Activated naive CD4-positive, alpha-beta T cell treated with anti-CD3 and anti-CD28 coated beads, Interleukin-2, amount 50 U/mL, for 24 hours (primary cell): ENCODE results near the gene ELMOD3.
A peak's percentile ranks its signal among the peaks of the same experiment; 100 is the strongest.
"Not testable (repeated sequence)": the region's sequence is repeated elsewhere in the genome, so short reads cannot be mapped to it uniquely, and the experiment has no call there.

Experiments
- H3K27ac Mint-ChIP-seq: one replicate; pipeline ENCODE4 v1.8.0; 2021; ENCODE audit warnings: mild to moderate bottlenecking, mixed read lengths
- H3K27me3 Mint-ChIP-seq: one replicate; pipeline ENCODE4 v1.8.0; 2021; ENCODE audit warnings: mixed read lengths
- H3K36me3 Mint-ChIP-seq: one replicate; pipeline ENCODE4 v1.8.0; 2021; ENCODE audit warnings: mixed read lengths
- H3K4me1 Mint-ChIP-seq: one replicate; pipeline ENCODE4 v1.8.0; 2021; ENCODE audit warnings: mixed read lengths
- H3K4me3 Mint-ChIP-seq: one replicate; pipeline ENCODE4 v1.8.0; 2021; ENCODE audit warnings: mild to moderate bottlenecking, mixed read lengths
- H3K9me3 Mint-ChIP-seq: one replicate; pipeline ENCODE4 v1.8.0; 2021; ENCODE audit warnings: mixed read lengths

ELMOD3 gene

GRCh38 chr2:85383151-85383550 lies 28.6 kb downstream of the ELMOD3 start:
- not testable (repeated sequence) for H3K4me3 Mint-ChIP-seq, H3K27ac Mint-ChIP-seq, H3K9me3 Mint-ChIP-seq, H3K27me3 Mint-ChIP-seq, H3K4me1 Mint-ChIP-seq
- peaks cover 15% of the 10 kb centered on the region for H3K36me3 Mint-ChIP-seq

- H3K27ac Mint-ChIP-seq: peak overlapping the region; percentile 37
- H3K4me1 Mint-ChIP-seq: no peaks in the 10 kb centered on the region
- no peaks in the 10 kb centered on the region for H3K9me3 Mint-ChIP-seq
- H3K27me3 Mint-ChIP-seq: no peaks in the 10 kb centered on the region
- no peak overlapping the region for H3K4me3 Mint-ChIP-seq
- peaks cover 9% of the 10 kb centered on the region for H3K36me3 Mint-ChIP-seq
Observed at GRCh38 chr2:85383850-85384249, 29.3 kb downstream of the ELMOD3 start.

- Mint-ChIP-seq H3K36me3 (no peaks in the 10 kb centered on the region), H3K27me3 (no peaks in the 10 kb centered on the region), H3K4me1 (no peaks in the 10 kb centered on the region), H3K4me3 (no peak overlapping the region), H3K27ac (no peak overlapping the region), H3K9me3 (no peaks in the 10 kb centered on the region)
Observed at GRCh38 chr2:85385746-85386145, 31.2 kb downstream of the ELMOD3 start.

- Mint-ChIP-seq H3K27me3 (no peaks in the 10 kb centered on the region), H3K9me3 (no peaks in the 10 kb centered on the region), H3K36me3 (no peaks in the 10 kb centered on the region), H3K4me1 (peaks cover 15% of the 10 kb centered on the region), H3K27ac (no peak overlapping the region), H3K4me3 (no peak overlapping the region)
Observed at GRCh38 chr2:85387754-85388153, 33.2 kb downstream of the ELMOD3 start.

- no peaks in the 10 kb centered on the region for H3K36me3 Mint-ChIP-seq
Observed at GRCh38 chr2:85388878-85389538, 34.4 kb downstream of the ELMOD3 start.

GRCh38 chr2:85390941-85391669 lies 36.5 kb downstream of the ELMOD3 start:
- H3K9me3 Mint-ChIP-seq: no peaks in the 10 kb centered on the region
- no peak overlapping the region for H3K27ac Mint-ChIP-seq
- no peaks in the 10 kb centered on the region for H3K36me3 Mint-ChIP-seq
- peaks cover 15% of the 10 kb centered on the region for H3K4me1 Mint-ChIP-seq
- H3K27me3 Mint-ChIP-seq: no peaks in the 10 kb centered on the region
- no peak overlapping the region for H3K4me3 Mint-ChIP-seq

More at GRCh38 chr2:85388878-85389538, 34.4 kb downstream of the ELMOD3 start:
- Mint-ChIP-seq H3K4me3 (no peak overlapping the region), H3K27me3 (no peaks in the 10 kb centered on the region), H3K27ac (no peak overlapping the region), H3K9me3 (no peaks in the 10 kb centered on the region), H3K4me1 (peaks cover 15% of the 10 kb centered on the region)

- Mint-ChIP-seq H3K27me3 (no peaks in the 10 kb centered on the region), H3K9me3 (no peaks in the 10 kb centered on the region), H3K4me3 (no peak overlapping the region), H3K36me3 (no peaks in the 10 kb centered on the region), H3K27ac (no peak overlapping the region), H3K4me1 (peaks cover 15% of the 10 kb centered on the region)
Observed at GRCh38 chr2:85393836-85394235, 39.3 kb downstream of the ELMOD3 start.

GRCh38 chr2:85394261-85394681 lies 39.7 kb downstream of the ELMOD3 start:
- Mint-ChIP-seq H3K36me3 (no peaks in the 10 kb centered on the region), H3K27ac (no peak overlapping the region)

GRCh38 chr2:85394976-85395375 lies 40.4 kb downstream of the ELMOD3 start:
- Mint-ChIP-seq H3K4me1 (peaks cover 15% of the 10 kb centered on the region), H3K27ac (no peak overlapping the region), H3K27me3 (no peaks in the 10 kb centered on the region), H3K4me3 (no peak overlapping the region), H3K9me3 (no peaks in the 10 kb centered on the region), H3K36me3 (no peaks in the 10 kb centered on the region)

More at GRCh38 chr2:85394261-85394681, 39.7 kb downstream of the ELMOD3 start:
- H3K27me3 Mint-ChIP-seq: no peaks in the 10 kb centered on the region
- H3K4me1 Mint-ChIP-seq: peaks cover 15% of the 10 kb centered on the region
- H3K9me3 Mint-ChIP-seq: no peaks in the 10 kb centered on the region
- H3K4me3 Mint-ChIP-seq: no peak overlapping the region

- H3K36me3 Mint-ChIP-seq: no peaks in the 10 kb centered on the region
- H3K27ac Mint-ChIP-seq: no peak overlapping the region
- H3K4me1 Mint-ChIP-seq: peaks cover 15% of the 10 kb centered on the region
Observed at GRCh38 chr2:85395912-85396475, 41.4 kb downstream of the ELMOD3 start.

GRCh38 chr2:85396531-85397470 lies 42.2 kb downstream of the ELMOD3 start:
- peaks cover 8% of the 10 kb centered on the region for H3K4me1 Mint-ChIP-seq
- H3K4me3 Mint-ChIP-seq: no peak overlapping the region
- no peaks in the 10 kb centered on the region for H3K27me3 Mint-ChIP-seq
- H3K27ac Mint-ChIP-seq: no peak overlapping the region
- H3K9me3 Mint-ChIP-seq: no peaks in the 10 kb centered on the region
- no peaks in the 10 kb centered on the region for H3K36me3 Mint-ChIP-seq

More at GRCh38 chr2:85395912-85396475, 41.4 kb downstream of the ELMOD3 start:
- no peak overlapping the region for H3K4me3 Mint-ChIP-seq
- H3K27me3 Mint-ChIP-seq: no peaks in the 10 kb centered on the region
- no peaks in the 10 kb centered on the region for H3K9me3 Mint-ChIP-seq

GRCh38 chr2:85397925-85398331 lies 43.4 kb downstream of the ELMOD3 start:
- H3K27ac Mint-ChIP-seq: no peak overlapping the region
- H3K9me3 Mint-ChIP-seq: no peaks in the 10 kb centered on the region
- H3K4me3 Mint-ChIP-seq: no peak overlapping the region
- no peaks in the 10 kb centered on the region for H3K27me3 Mint-ChIP-seq
- peaks cover 2% of the 10 kb centered on the region for H3K36me3 Mint-ChIP-seq
- no peaks in the 10 kb centered on the region for H3K4me1 Mint-ChIP-seq

GRCh38 chr2:85398426-85399182 lies 44.0 kb downstream of the ELMOD3 start:
- H3K9me3 Mint-ChIP-seq: peaks cover 4% of the 10 kb centered on the region
- no peak overlapping the region for H3K4me3 Mint-ChIP-seq
- peaks cover 5% of the 10 kb centered on the region for H3K36me3 Mint-ChIP-seq
- no peaks in the 10 kb centered on the region for H3K27me3 Mint-ChIP-seq
- no peak overlapping the region for H3K27ac Mint-ChIP-seq
- no peaks in the 10 kb centered on the region for H3K4me1 Mint-ChIP-seq

GRCh38 chr2:85399183-85399455 lies 44.5 kb downstream of the ELMOD3 start:
- no peak overlapping the region for H3K27ac Mint-ChIP-seq

GRCh38 chr2:85400023-85400422 lies 45.5 kb downstream of the ELMOD3 start:
- Mint-ChIP-seq H3K36me3 (peaks cover 8% of the 10 kb centered on the region), H3K27ac (no peak overlapping the region), H3K27me3 (no peaks in the 10 kb centered on the region), H3K9me3 (peaks cover 4% of the 10 kb centered on the region), H3K4me1 (peaks cover 3% of the 10 kb centered on the region), H3K4me3 (no peak overlapping the region)

More at GRCh38 chr2:85399183-85399455, 44.5 kb downstream of the ELMOD3 start:
- peaks cover 7% of the 10 kb centered on the region for H3K36me3 Mint-ChIP-seq
- no peak overlapping the region for H3K4me3 Mint-ChIP-seq
- H3K9me3 Mint-ChIP-seq: peaks cover 4% of the 10 kb centered on the region
- no peaks in the 10 kb centered on the region for H3K4me1 Mint-ChIP-seq
- H3K27me3 Mint-ChIP-seq: no peaks in the 10 kb centered on the region
